GM19395 (cell line): ENCODE data around the gene SLC41A1.
A peak's percentile ranks its signal among the peaks of the same experiment; 100 is the strongest.

Experiments
- ATAC-seq: cut with Tn5 transposase; IDR thresholded peaks from one replicate; pipeline ENCODE4 v1.9.1; 2021; ENCODE audit warnings: mild to moderate bottlenecking, moderate library complexity; ENCODE audit not compliant: unreplicated experiment

The SLC41A1 gene

DNA sequence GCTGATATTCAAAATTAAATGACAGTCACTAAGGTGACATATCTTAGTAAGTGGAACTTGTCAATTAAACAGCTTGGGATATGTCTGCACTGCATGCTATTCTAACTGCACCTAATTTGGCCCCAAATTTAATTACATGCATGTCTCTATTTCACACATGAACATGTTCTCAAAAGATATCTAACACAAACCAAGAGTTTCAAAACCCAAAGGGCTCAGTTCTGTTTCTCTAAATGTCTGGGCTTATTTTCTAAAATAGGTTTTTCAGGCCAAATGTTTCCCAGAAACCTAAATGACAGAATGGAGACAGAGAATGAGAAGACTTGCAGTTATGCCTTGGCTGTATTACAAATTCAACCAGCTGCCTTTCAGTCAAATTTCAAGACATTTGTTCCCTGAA, 49.0 kb downstream of the SLC41A1 start:
- no peak for ATAC-seq

DNA sequence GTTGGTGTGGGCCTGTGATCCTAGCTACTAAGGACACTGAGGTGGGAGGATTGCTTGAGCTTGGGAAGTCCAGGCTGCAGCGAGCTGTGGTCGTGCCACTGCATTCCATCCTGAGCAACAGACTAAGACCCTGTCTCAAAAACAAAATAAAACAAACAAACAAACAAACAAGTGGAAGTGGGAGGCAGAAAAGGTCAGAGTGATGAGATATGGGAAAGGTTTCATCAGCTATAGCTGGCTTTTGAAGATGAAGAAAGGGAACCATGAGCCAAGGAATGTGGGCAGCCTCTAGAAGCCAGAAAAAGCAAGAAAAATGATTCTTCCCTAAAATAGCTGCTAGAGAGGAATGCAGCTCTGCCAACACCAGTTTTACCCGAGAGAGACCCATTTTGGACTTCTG, 52.4 kb downstream of the SLC41A1 start:
- ATAC-seq, result no peak

DNA sequence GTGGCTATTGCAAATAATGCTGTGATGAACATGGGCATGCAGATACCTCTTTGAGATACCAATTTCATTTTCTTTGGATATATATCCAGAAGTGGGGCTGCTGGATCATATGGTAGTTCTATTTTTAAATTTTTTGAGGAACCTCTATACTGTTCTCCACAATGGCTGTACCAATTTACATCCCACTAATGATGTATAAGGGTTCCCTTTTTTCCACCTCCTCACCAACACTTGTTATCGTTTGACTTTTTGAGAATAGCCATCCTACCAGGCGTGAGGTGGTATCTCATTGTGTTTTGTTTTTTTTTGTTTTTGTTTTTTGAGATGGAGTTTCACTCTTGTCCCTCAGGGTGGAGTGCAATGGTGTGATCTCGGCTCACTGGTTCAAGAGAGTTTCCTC, 56.4 kb downstream of the SLC41A1 start:
- no peak for ATAC-seq

DNA sequence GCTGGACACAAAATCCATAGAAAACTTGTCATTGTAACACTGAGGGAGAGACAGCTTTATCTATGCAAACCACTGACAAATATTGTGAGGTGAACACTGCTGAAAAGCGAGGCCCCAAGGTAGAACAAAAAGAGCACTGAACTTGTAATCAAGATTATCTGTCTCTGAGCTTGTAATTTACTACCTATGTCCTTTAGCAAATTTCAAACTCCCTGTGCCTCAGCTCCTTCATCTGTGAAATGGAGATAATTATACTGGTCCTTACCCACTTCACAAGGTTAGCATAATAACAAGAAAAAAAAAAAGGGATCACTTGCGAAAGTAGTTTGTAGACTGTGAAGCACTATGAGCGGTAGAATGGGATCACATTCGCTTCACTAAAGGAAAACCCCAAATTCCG, 58.1 kb downstream of the SLC41A1 start:
- no peak for ATAC-seq

DNA sequence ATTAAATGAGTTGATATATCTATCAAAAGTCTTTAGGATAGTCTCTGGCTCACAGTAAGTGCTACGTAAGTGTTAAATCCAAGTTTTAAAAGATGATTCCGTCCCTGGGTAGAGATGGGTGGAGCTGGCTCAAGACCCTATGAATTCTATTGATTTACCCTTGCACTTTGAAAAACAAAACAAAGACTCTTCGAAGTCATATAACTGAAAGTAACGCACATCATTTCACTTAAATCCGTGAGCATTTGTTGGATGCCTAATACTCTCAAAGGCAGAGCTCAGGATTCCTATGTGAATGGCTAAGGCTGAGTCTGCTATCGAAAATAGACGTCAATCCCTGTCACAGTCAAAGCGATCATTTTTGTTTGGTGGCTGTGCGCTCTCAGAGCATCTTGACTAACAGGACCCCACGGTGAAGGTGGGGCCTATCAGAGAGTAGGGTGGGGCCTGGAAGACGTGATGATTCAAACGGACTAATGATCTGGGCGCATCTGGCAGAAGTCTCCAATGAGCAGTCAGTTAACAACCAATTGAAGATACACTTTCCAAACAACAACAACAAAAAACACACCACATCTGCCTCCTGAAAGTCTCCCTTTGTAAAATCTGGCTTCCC, 61.9 kb downstream of the SLC41A1 start:
- ATAC-seq, result no peak

DNA sequence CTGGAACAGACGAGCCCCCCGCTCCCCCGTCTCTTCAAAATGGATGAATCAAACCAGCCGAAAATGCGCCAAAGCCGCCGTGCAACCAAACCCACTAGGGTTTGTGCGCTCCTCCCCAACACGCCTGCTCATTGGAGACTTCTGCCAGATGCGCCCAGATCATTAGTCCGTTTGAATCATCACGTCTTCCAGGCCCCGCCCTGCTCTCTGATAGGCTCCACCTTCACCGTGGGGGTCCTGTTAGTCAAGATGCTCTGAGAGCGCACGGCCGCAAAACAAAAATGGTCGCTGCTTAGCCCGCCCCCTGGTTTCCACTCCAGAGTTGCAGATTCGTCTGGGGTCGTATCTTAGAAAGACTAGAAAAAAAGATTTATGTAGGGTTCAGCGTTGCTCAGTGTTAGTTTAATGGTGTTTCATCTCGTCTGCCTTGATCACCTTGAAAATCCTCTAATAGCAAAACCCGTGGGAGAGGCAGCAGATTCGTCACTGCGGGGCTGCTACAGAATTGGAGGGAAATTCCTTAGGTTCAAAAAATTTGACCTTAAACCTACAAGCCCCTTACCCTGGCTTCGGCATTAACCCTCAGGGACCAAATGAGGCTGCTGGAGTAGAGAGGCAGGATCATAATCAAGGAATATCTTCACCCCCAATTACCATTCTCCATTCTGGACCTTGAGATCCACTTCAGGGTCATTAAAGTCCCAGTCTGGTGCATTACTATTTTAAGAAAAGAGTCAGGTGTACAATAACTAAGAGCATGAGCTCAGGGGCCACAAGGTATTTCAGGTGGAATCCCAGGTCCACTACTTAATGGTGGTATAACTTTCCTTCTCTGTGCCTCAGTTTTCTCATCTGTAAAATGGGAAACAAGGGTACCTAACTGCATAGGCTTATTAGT, 62.6 kb downstream of the SLC41A1 start, which contains the start of gene NUCKS1:
TSS of gene NUCKS1 (minus strand) at position 45 of the 898 bp plus-strand sequence. CDS start 209 bp downstream, outside the sequence.
- peak; percentile 81 for ATAC-seq

DNA sequence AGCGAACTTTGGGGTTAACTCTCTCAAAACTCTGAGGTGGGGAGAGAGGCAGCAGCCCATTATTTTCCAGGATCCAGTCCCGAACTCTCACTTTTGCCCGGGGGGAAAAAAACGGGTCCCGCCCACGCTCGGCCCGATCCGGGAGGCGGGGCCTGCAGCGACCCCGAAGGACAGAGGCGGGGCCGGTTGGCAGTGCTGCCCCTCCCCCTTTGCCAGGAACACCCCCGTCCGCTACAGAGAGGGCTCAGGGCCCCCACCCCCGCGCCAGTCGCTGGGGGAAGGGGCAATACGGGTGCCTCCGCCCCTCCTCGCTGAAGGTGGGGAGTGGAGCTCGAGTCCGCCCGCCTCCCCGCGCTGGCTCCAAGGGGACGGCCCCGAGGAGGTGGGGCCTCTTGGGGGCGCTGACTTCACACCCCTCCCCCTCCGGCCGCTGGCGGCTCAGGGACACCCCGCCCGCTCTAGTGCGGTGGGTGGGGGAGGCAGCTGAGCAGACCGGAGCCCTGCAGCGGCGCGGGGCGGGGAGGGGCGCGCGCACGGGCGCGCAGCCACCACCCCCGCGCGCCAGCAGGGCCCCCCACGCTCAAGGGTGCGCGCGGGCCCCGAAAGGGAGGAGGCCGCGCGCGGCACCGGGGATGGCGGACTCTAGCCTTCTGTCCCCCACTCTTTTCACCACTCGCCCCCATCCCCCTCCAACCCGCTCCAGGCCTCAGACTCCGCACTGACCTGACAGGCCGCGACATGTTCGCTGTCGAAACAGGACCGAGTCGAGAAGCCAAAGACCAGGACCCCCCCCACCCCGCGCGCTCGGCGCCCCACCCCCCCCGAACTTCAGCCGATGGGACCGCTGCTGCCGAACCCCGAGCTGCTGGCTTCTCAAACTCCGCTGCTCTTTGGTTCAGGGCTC, 63.5 kb downstream of the SLC41A1 start:
- ATAC-seq, result peak; percentile 70

DNA sequence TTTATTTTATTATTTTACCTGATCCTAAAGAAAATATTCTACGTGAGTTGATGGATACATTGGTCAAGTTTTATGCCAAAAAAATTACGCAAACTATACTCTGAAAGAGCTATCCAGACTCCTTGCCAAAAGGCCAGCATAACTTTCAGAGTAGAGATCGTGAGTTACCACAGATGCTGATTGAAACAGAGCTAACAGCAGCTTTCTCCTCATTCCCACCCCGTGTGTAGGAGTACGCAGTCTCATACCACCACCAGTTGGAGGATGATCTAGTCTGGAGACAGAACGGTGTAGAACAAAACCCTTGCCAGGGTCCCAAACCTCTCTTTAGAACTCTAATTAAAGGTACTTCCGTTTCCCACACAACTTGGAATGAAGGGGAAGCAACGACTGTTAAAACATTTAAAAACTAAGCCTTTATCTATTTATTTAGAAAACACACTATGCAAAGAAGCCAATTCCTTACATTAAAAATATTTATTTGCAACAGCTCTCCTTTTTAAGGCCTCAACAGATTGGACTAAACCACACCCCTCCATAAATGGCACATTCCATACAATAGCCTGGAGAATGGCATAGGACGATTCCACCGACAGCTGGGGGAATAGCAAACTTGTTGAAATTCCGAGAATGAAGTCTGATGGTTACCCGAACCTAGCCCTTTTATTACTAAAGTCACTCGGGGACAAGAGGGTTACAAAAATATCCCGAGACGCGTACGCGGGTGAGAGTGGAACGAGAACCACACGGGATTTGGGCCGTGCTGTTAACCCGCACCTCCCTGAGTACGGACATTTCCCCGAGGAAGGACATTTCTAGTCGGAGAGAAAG, 64.4 kb downstream of the SLC41A1 start:
- ATAC-seq, result peak; percentile 30

DNA sequence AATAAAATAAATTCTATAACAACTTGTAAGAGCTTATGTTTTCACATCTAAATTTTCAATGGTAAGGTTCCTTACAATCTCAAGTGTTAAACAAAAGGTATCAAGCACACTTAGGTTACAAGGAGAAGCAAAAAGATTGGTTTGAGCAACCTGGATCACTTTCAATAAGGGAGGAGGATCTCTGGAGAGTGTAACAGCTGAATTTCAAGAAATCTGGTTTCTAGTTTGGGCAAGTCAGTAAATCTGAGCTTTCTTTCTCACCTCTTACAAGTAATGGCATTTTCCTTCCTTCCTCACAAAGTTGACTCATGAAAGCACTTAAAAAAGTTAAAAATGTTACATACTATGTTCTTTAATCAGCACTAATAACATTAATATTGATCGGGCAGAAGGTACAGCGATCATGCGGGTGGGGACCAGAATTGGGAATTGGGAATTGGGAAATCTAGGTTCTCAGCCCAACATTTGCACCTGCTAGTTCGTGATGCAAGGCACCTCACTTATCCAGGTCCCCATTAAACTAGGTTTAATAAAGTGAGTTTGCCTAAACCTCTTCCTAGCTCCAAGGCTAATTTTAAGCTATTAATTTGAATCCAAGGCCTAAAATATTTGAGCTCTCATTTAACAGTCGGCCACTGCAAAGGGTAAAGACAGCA, 66.1 kb downstream of the SLC41A1 start:
- no peak for ATAC-seq

DNA sequence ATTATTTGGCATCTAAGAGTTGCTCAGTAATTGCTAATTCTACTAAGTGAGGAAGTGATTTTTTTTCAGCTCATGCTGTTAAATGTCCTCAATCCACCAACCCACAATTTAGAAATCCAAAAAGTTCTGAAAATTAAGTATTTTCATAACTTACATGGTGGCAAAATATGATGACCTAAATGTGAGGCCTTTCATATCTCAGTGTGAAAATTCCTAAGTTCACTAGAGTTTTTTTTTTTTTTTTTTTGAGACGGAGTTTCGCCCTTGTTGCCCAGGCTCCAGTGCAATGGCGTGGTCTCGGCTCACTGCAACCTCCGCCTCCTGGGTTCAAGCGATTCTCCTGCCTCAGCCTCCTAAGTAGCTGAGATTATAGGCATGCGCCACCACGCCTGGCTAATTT, 68.6 kb downstream of the SLC41A1 start:
- no peak for ATAC-seq

DNA sequence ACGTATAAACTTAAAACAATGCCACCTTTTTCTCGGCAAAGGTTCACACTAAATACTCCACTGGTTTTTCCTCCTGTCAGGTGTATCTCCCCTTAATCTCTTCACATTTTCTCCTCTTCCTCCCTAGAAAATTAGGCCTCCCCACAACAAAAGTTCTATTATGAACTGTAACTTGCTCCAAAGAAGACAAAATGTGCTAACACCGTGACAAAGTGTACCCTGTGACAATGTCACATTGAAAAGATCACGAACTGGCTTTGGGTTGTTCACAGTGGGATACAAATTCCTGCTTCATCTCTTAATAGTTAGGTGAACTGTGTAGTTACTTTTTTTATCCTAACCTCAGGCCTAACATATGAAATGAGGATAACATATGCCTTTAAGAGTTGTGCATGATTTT, 69.0 kb downstream of the SLC41A1 start:
- ATAC-seq, result no peak

DNA sequence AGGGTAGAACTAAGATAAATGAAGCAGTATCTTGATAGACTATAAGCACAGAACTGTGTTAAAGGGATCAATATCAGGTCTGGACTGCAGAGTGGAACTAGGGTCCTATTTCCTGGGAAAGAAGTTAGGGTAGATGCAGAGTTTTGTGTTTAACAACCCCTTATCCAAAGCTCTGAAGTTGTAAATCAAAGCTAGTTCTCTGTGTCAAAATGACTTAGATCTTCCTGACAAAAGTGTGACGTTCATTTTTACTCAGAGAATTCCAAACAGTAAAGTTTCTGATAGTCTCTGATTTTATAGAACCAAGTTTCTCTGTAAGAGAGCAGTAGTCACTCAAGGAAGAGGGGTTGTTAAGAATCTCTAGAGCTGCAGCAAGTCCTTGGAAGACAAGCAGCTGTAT, 71.3 kb downstream of the SLC41A1 start:
- ATAC-seq, result no peak

DNA sequence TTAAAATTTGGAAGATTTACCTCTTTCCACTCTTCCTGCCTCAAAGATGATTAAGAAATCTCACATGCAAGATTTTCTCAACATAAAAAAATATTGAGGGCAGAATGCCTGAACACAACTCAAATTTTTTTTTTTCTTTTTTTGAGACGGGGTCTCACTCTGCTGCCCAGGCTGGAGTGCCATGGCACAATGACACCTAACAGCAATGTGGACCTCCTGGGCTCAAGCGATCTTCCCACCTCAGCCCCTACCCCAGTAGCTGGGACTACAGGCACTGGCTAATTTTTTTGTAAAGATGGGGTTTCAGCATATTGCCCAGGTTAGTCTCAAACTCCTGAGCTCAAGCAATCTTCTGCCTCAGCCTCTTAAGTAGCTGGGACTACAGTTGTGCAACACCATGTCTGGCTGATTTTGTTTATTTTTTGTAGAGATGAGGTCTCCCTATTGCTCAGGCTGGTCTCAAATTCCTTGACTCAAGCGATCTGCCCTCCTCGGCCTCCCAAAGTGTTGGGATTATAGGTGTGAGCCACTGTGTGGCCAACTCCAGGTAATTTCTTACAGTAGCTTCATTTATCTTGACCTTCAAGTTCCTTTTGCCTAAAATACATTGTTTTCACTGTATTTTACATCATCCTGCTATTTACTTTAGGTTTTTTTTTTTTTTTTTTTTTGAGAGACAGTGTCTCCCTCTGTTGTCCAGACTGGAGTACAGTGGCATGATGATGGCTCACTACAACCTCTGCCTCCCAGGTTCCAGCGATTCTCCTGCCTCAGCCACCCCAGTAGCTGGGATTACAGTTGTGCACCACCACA, 73.4 kb downstream of the SLC41A1 start:
- no peak for ATAC-seq
